Ishikawa (cell line): ENCODE measurements around the gene PANX2.

Experiments
- CEBPB ChIP-seq: IDR thresholded peaks from 2 replicates; pipeline ENCODE4 v1.6.1; 2012
- CREB1 ChIP-seq: IDR thresholded peaks from 2 replicates; pipeline ENCODE4 v1.6.1; 2012; ENCODE audit warnings: low read depth
- EGR1 ChIP-seq: IDR thresholded peaks from 2 replicates; pipeline ENCODE4 v1.6.1; 2012
- EP300 ChIP-seq: IDR thresholded peaks from 2 replicates; pipeline ENCODE4 v1.6.1; 2012; ENCODE audit warnings: borderline replicate concordance
- FOXM1 ChIP-seq: IDR thresholded peaks from 2 replicates; pipeline ENCODE4 v1.6.1; 2012; ENCODE audit warnings: low read depth, borderline replicate concordance
- MAX ChIP-seq: IDR thresholded peaks from 2 replicates; pipeline ENCODE4 v1.6.1; 2012
- NFIC ChIP-seq: IDR thresholded peaks from 2 replicates; pipeline ENCODE4 v1.6.1; 2012
- RAD21 ChIP-seq: IDR thresholded peaks from 2 replicates; pipeline ENCODE4 v1.6.1; 2012; ENCODE audit warnings: low read depth
- REST ChIP-seq: IDR thresholded peaks from 2 replicates; pipeline ENCODE4 v1.6.1; 2012; ENCODE audit warnings: low read depth, mild to moderate bottlenecking
- TAF1 ChIP-seq: IDR thresholded peaks from 2 replicates; pipeline ENCODE4 v1.6.1; 2012; ENCODE audit warnings: low read depth, mild to moderate bottlenecking
- TCF12 ChIP-seq: IDR thresholded peaks from 2 replicates; pipeline ENCODE4 v1.6.1; 2012; ENCODE audit warnings: low read depth
- TEAD4 ChIP-seq: IDR thresholded peaks from 2 replicates; pipeline ENCODE4 v1.6.1; 2012
- USF1 ChIP-seq: IDR thresholded peaks from 2 replicates; pipeline ENCODE4 v1.6.1; 2012
- YY1 ChIP-seq: IDR thresholded peaks from 2 replicates; pipeline ENCODE4 v1.6.1; 2012; ENCODE audit warnings: low read depth
- ZBTB7A ChIP-seq: IDR thresholded peaks from 2 replicates; pipeline ENCODE4 v1.6.1; 2012; ENCODE audit warnings: low read depth

The PANX2 gene

GRCh38 chr22:50171965-50172421, 1.5 kb downstream of the PANX2 start:
- TF ChIP-seq CREB1 (no peak), TAF1 (no peak), RAD21 (no peak), TCF12 (no peak), TEAD4 (no peak)

GRCh38 chr22:50173311-50173982, 2.9 kb downstream of the PANX2 start:
- TF ChIP-seq TEAD4: no peak
- no peak for TF ChIP-seq RAD21
- no peak for TF ChIP-seq MAX
- no peak for TF ChIP-seq EGR1
- no peak for TF ChIP-seq ZBTB7A

GRCh38 chr22:50173983-50174355, 3.4 kb downstream of the PANX2 start:
- TF ChIP-seq YY1 (no peak), USF1 (no peak), ZBTB7A (no peak), EGR1 (no peak), MAX (no peak), CEBPB (no peak), CREB1 (no peak), NFIC (no peak), REST (no peak), RAD21 (no peak), TAF1 (no peak), TEAD4 (no peak), EP300 (no peak), FOXM1 (no peak), TCF12 (no peak)

GRCh38 chr22:50174382-50175190, 4.1 kb downstream of the PANX2 start:
- no peak for TF ChIP-seq EP300
- no peak for TF ChIP-seq CEBPB
- no peak for TF ChIP-seq RAD21
- no peak for TF ChIP-seq EGR1
- no peak for TF ChIP-seq NFIC
- TF ChIP-seq TEAD4: no peak
- no peak for TF ChIP-seq USF1
- no peak for TF ChIP-seq FOXM1
- no peak for TF ChIP-seq TAF1
- TF ChIP-seq YY1: no peak
- TF ChIP-seq CREB1: no peak
- TF ChIP-seq TCF12: no peak

- TF ChIP-seq USF1: no peak
- TF ChIP-seq EGR1: no peak
- no peak for TF ChIP-seq TAF1
- TF ChIP-seq REST: no peak
These were observed 4.6 kb downstream of the PANX2 start for GRCh38 chr22:50175191-50175461.
